ENCODE measurements around the gene FGF23.

Gene FGF23

GRCh38 chr12:4392223-4392742 lies 12.8 kb upstream of the FGF23 start:
- no peak overlapping the region for H3K4me3 ChIP-seq (ENCODE audit: low read length)
- H4K20me1 ChIP-seq (ENCODE audit: insufficient read depth, low read length), result no peaks in the 10 kb centered on the region
- H3K27me3 ChIP-seq (ENCODE audit: low read depth, low read length), result peaks cover 34% of the 10 kb centered on the region
- H3K36me3 ChIP-seq (replicated peaks; ENCODE audit: low read depth, low read length), result no peaks in the 10 kb centered on the region
- TF ChIP-seq, protein P1, sequence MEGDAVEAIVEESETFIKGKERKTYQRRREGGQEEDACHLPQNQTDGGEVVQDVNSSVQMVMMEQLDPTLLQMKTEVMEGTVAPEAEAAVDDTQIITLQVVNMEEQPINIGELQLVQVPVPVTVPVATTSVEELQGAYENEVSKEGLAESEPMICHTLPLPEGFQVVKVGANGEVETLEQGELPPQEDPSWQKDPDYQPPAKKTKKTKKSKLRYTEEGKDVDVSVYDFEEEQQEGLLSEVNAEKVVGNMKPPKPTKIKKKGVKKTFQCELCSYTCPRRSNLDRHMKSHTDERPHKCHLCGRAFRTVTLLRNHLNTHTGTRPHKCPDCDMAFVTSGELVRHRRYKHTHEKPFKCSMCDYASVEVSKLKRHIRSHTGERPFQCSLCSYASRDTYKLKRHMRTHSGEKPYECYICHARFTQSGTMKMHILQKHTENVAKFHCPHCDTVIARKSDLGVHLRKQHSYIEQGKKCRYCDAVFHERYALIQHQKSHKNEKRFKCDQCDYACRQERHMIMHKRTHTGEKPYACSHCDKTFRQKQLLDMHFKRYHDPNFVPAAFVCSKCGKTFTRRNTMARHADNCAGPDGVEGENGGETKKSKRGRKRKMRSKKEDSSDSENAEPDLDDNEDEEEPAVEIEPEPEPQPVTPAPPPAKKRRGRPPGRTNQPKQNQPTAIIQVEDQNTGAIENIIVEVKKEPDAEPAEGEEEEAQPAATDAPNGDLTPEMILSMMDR (IDR thresholded peaks at IDR 0.05; ENCODE audit: low read depth, low read length), result no peak
- TF ChIP-seq EZH2phosphoT487 (IDR thresholded peaks at IDR 0.05; ENCODE audit: low read depth), result no peak
- H3K79me2 ChIP-seq (ENCODE audit: low read length), result no peaks in the 10 kb centered on the region
- no peaks in the 10 kb centered on the region for H3K9me3 ChIP-seq (ENCODE audit: insufficient read depth, low read length)
- no peaks in the 10 kb centered on the region for H3K4me1 ChIP-seq (ENCODE audit: low read length)
- H2AFZ ChIP-seq (ENCODE audit: low read depth, low read length), result no peak overlapping the region
- H3K9ac ChIP-seq (ENCODE audit: low read length), result no peak overlapping the region
- H3K4me2 ChIP-seq (ENCODE audit: low read length), result no peak overlapping the region
- no peak overlapping the region for H3K27ac ChIP-seq (ENCODE audit: low read length)

DNA sequence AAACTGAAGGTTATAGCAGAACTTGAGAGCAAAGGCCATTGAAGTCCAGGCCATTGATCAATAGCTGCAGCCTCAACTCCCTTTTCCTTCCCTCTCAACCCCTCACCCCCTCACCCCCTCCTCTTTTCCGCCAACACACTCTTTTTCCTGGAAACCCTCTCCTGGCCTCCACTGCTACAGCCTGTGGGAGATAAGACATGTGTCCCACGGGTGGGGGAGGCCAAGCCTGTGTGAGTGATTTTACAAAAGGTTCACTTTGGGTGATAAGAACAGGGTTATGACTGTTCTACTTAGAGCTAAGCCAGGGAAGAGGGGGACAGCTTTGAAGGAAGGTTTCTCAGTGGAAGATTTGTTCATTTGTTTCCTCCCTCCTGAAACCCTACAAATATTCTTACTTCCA lies 9.2 kb upstream of the FGF23 start:
- Histone ChIP-seq H3K27ac (ENCODE audit: low read length) (no peak overlapping the region), H3K4me1 (ENCODE audit: low read length) (no peaks in the 10 kb centered on the region), H3K79me2 (ENCODE audit: low read length) (no peaks in the 10 kb centered on the region), H3K9me3 (ENCODE audit: insufficient read depth, low read length) (no peaks in the 10 kb centered on the region), H3K4me2 (ENCODE audit: low read length) (no peak overlapping the region), H3K4me3 (ENCODE audit: low read length) (no peak overlapping the region), H2AFZ (ENCODE audit: low read depth, low read length) (no peak overlapping the region), H4K20me1 (ENCODE audit: insufficient read depth, low read length) (no peaks in the 10 kb centered on the region), H3K9ac (ENCODE audit: low read length) (no peak overlapping the region), H3K27me3 (ENCODE audit: low read depth, low read length) (peaks cover 11% of the 10 kb centered on the region), H3K36me3 (replicated peaks; ENCODE audit: low read depth, low read length) (no peaks in the 10 kb centered on the region)
- TF ChIP-seq EZH2phosphoT487 (IDR thresholded peaks at IDR 0.05; ENCODE audit: low read depth), result no peak
- TF ChIP-seq, protein P1 (IDR thresholded peaks at IDR 0.05; ENCODE audit: low read depth, low read length), result no peak

GRCh38 chr12:4388032-4388431 lies 8.5 kb upstream of the FGF23 start:
- TF ChIP-seq, protein P1 (IDR thresholded peaks at IDR 0.05; ENCODE audit: low read depth, low read length), result no peak
- no peak for TF ChIP-seq EZH2phosphoT487 (IDR thresholded peaks at IDR 0.05; ENCODE audit: low read depth)

DNA sequence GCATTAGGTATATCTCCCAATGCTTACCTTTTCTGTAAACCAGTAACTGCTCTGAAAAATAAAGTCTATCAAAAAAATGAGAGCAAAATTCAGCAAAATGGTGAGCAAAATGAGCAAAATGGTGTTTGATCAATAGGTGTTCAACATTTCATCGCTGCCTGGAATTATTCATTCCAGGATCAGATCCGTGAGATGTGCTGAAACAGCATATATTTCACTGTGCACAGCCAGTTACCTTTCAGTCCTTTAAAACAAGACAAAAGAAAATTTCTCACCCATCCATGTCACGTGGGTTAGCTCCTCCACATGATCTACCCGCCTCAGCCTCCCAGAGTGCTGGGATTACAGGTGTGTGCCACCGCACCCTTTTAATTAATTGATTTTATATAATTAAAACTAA lies 8.1 kb upstream of the FGF23 start:
- Histone ChIP-seq H3K9ac (ENCODE audit: low read length) (no peak overlapping the region), H3K27me3 (ENCODE audit: low read depth, low read length) (peaks cover 10% of the 10 kb centered on the region), H3K27ac (ENCODE audit: low read length) (no peak overlapping the region), H2AFZ (ENCODE audit: low read depth, low read length) (no peak overlapping the region), H3K4me1 (ENCODE audit: low read length) (no peaks in the 10 kb centered on the region), H3K9me3 (ENCODE audit: insufficient read depth, low read length) (no peaks in the 10 kb centered on the region), H3K36me3 (replicated peaks; ENCODE audit: low read depth, low read length) (no peaks in the 10 kb centered on the region), H4K20me1 (ENCODE audit: insufficient read depth, low read length) (no peaks in the 10 kb centered on the region), H3K4me2 (ENCODE audit: low read length) (no peak overlapping the region), H3K79me2 (ENCODE audit: low read length) (no peaks in the 10 kb centered on the region), H3K4me3 (ENCODE audit: low read length) (no peak overlapping the region)
- TF ChIP-seq EZH2phosphoT487 (IDR thresholded peaks at IDR 0.05; ENCODE audit: low read depth), result no peak
- TF ChIP-seq, protein P1 (IDR thresholded peaks at IDR 0.05; ENCODE audit: low read depth, low read length), result no peak

More at GRCh38 chr12:4388032-4388431, 8.5 kb upstream of the FGF23 start:
- Histone ChIP-seq H2AFZ (ENCODE audit: low read depth, low read length) (no peak overlapping the region), H3K36me3 (replicated peaks; ENCODE audit: low read depth, low read length) (no peaks in the 10 kb centered on the region), H3K4me3 (ENCODE audit: low read length) (no peak overlapping the region), H3K9ac (ENCODE audit: low read length) (no peak overlapping the region), H3K4me1 (ENCODE audit: low read length) (no peaks in the 10 kb centered on the region), H4K20me1 (ENCODE audit: insufficient read depth, low read length) (no peaks in the 10 kb centered on the region), H3K4me2 (ENCODE audit: low read length) (no peak overlapping the region), H3K79me2 (ENCODE audit: low read length) (no peaks in the 10 kb centered on the region), H3K9me3 (ENCODE audit: insufficient read depth, low read length) (no peaks in the 10 kb centered on the region), H3K27ac (ENCODE audit: low read length) (no peak overlapping the region), H3K27me3 (ENCODE audit: low read depth, low read length) (peaks cover 11% of the 10 kb centered on the region)
